Jurkat, Clone E6-1 (cell line): ENCODE data around the gene UNC5C.

Source experiments
- DNase-seq: peaks from one replicate; pipeline ENCODE4 v3.0.0-alpha.2; 2011; ENCODE audit warnings: low read depth, low spot score
- H3K4me3 ChIP-seq: 2 replicates; pipeline ENCODE4 v1.5.1; 2011; ENCODE audit warnings: mild to moderate bottlenecking, low read length, control low read depth, moderate library complexity

The UNC5C gene

DNA sequence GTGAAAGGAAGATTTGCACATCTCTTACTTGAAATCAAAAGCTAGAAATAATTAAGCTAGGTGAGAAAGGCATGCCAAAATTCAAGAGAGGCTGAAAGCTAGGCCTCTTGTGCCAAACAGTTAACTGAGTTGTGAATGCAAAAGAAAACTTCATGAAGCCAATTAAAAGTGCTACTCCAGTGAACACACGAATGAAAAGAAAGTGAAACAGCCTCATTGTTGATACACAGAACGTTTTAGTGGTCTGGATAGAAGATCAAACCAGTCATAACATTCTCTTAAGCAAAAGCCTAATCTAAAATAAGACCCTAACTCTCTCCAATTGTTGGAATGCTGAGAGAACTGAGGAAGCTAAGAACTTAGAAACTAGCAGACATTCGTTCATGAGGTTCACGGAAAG is 122.3 kb downstream of the UNC5C start:
- DNase-seq, result no peak
- H3K4me3 ChIP-seq, result no peak overlapping the region

DNA sequence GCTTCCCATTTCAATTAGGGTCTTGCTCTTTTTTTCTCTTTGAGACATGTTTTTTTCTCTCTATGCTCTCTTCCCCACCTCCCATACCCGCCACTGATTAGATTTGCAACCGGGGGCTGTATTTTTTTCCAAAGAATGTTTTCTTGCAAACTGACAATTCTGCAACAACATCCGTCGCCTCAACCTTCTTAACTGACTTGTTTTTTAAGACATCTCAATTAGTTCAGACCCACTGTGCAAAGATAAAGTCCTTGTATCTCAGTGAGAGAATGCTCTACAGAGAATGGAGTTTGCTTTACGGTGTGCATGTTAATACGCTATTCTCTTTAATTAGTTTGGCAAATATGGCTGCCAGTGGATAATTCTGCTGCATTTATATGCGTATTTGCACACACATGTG is 126.3 kb downstream of the UNC5C start:
- H3K4me3 ChIP-seq, result no peak overlapping the region
- DNase-seq, result no peak

DNA sequence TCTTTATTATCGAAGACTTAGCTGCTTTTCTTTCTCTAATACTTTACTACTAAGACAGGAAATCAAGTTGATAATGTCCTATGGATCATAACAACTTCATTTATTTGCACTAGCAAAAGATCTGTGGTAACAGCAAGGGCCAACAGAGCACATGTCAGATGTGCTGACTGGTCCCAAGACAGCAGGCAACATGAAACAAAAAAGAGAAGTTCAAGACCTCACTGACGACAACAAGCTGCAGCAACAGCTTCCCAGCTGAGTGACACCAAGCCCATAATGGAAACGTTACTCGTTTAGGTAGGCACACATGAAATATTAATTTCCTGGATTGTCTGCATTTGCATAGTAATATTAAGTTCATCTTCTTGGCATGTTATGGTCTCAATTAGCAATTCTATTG is 126.9 kb downstream of the UNC5C start:
- H3K4me3 ChIP-seq, result no peak overlapping the region
- DNase-seq, result no peak

DNA sequence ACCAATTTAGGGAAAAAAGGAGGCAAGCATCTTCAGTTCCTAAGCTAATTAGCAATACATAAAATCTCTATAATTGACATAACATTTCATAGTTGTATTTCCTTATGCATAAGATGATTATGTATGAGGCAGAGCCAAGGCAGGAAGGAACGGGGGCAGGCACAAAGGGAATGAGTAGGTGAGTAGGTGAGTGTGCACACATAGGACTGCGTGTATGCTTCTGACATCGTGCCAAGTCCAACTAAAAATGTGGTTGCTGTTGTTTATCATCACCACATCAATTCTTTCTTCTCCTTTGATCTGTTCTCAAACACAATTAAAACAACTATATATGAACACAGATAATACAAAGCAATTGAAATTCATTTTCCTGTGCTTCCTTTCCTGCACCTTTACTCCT is 131.2 kb downstream of the UNC5C start:
- no peak overlapping the region for H3K4me3 ChIP-seq
- peak; percentile 3 for DNase-seq

DNA sequence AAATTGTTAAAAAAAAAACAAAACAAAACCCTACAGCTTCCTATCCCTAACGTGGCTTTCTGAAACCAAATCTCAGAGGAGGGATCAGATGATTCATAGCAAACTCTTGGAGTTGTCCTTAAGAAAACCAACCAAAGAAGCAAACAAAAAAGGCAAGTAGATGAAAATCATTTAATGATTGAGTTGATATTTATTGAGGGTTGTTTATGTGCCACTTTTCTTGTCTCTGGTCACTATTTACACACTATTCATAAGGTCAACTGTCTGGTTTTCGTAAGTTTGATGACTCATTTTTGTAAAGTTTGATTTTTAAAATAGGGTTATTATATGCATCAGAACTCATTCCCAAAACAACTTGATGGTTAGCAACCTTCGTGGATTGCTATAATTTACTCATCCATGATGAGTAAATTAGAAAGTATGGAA is 133.4 kb downstream of the UNC5C start:
- no peak overlapping the region for H3K4me3 ChIP-seq
- no peak for DNase-seq

DNA sequence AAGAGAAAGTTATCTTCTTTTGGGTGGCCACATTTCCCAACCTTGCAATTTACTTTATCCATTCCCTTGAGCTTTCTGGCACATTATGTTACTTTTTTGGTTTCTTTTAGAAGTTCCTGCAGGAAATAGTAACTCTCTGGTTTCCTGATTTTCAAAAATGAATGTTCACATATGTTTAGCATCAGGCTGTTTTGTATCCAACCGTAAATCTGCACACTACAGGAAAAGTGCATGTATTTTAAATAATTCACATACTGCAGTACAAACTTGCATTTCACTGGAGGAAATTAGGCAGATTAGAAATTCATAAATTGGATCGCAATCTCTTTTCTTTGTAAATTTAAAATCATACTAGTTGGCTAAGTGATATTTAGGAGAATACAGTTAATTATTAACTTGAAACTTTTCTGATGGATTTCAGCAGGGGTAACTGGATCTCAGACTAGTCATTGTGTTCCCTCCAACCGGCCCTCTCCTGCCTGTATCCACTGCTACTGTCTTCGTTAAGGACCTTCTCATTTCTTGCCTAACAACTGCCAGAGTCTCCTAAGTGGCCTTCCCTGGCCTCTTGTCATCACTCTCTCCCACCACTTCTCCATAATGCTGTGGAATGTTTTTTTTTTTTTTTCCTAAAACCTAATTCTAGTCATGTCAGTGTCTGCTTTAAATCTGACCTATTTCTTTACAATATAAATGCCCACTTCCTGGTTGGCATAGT is 137.2 kb downstream of the UNC5C start:
- no peak for DNase-seq
- H3K4me3 ChIP-seq, result no peak overlapping the region

DNA sequence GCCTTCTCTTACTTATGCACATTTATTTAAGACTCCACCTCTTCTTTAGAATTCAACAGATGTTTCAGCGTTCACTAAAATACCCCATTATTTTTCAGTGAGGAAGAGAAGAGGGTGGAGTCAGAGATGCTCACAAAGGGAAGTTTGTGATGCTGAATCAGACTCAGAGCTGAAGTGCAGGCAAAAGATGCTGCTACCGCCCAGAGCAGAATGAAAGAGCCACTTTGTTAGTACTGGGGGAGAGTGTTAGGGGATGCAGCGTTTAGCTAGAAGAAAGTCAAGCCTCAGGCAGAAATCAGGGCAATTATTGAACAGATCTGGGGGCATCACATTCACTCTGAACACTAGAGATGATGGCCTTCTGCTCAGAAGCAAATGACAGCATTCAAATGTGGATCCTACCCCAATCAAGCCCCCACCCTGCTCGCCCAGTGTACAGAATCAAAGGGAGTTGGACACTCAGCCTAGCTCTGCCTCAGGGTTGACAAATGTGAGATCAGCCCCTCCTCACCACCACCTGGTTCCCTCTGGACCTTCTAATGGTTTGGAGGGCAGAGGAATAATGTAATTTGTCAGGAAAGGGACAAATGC is 138.3 kb downstream of the UNC5C start:
- no peak for DNase-seq
- no peak overlapping the region for H3K4me3 ChIP-seq

DNA sequence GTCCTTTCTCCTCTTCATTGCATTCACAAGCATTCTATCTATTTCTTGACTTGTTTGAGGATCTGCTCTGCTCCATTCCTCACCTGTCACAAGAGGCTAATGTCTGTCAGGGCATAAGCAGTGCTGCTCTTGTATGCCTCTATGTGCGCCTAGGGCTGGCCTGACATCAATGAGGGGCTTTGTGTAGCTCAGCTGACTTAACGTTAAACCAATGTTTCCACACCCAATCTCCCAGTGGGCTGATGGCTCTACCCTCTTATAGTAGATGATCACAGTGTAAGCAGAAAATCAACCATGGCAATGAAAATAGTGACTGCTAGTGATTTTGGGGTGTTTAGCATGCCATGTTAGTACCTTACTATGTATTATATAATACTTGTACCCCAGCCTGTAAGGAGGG is 139.0 kb downstream of the UNC5C start:
- no peak for DNase-seq
- no peak overlapping the region for H3K4me3 ChIP-seq

DNA sequence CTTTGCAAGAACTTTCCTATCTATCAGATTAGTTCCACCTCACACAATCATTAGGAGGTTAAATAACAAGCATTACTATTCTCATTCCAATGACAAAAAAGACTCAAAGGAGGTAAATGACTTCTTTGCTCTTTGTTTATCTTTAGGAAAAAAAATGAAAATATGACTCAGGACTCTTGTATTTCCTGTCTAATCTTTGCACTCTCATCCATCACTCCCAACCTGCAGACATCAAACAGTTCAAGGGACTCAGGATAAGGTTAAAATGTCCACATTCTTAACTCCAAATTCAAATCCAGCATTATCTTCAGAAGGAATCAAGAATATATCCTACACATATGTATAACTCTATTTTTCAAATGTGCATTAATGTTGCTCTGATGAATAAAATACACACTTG is 139.6 kb downstream of the UNC5C start:
- no peak for DNase-seq
- no peak overlapping the region for H3K4me3 ChIP-seq

DNA sequence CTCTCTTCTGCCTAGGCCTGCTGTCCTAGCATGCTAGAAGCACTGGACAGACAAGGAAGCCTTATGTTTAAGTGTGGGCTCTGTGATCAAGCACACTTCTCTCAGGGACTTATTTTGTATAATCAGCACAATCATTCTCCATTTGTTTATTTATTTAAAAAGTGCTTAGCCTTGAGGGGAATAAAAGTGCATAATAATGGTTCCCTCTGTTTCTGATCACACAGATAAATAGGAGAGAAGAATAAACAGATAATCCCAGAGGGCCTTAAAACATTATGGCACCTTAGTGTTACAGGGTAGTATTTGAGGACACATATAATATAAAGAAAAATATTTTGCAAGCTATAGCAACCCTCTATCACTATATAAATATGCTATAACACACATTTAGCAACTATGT is 146.5 kb downstream of the UNC5C start:
- no peak overlapping the region for H3K4me3 ChIP-seq
- DNase-seq, result no peak

DNA sequence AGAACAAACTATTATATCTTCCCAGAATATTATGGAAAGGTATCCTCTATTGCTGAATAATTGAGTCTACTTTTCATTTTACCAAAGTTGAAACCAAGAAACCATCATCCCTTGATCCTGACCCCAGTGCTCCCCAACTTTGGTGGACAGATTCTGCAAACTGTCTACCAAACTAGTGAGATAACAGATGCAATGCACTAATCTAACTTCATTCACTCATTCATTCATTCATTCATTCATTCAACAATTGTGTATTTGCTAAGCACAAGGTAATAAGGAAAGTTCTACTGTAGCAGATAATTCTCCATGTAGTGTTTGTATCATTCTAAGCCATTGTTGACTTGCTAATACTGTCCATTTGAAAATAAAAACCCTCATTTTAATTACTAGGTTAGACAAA is 150.6 kb downstream of the UNC5C start:
- DNase-seq, result no peak
- no peak overlapping the region for H3K4me3 ChIP-seq

DNA sequence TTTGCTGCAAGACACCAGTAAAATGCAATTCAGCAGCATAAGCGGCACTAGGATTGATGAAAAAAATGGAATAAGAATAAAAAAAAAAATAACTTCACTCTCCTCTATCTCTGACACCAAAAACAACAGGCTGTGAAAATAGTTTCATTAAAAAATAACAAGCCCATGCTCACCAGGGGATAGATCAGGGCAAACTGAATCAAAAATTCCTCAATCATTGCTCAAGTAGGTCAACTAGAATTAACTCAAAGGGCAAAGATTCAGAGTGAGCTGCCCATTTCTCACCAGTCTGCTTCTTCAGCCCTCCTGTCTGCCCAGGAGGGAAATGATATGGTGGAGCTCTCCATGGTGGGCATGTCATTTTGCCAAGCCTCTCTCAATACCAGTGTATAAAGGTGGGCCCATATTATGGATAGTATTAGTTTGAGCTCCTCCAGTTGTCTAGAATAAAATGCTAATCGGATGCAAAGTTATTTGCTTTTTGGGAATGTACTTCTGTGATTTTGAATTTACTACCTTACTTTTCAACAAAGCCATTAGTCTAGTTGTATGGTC is 153.9 kb downstream of the UNC5C start:
- DNase-seq, result no peak
- no peak overlapping the region for H3K4me3 ChIP-seq

DNA sequence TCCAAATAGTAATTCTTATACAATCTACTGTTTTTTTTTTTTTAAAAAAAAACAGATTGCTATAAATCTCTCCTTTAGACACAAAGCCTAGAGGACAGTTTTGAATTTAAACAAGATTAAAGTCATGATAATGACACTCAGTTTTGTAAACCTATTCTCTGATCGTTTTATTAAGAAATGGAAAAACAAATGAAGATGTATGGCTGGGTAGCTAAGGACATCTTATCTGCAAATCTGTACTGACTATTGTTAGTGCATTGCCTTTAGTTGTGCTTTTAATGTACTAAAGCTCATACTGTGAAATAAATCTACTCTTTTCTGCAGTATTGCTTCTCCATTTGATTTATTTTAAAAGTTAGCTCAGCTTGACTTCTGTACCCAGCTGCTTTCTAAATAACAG is 155.0 kb downstream of the UNC5C start:
- DNase-seq, result no peak
- no peak overlapping the region for H3K4me3 ChIP-seq

DNA sequence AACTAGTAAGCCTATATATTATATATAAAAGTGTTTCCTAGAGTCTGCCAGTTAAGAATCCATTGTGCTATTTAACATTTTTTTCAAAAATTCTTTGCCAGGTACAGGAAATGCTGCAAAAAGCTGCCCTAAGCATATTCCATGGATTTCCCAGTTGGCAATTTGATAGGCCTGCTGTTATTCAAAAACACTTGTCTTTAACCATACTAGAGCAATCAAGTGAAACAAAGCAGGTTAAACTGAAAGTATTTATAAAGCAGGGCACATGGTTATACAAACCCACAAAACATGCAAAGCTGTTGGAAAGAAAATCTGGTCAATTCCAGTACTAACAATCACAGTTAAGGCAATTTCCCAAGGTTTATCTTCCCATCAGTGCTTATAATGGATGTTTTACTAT is 159.9 kb downstream of the UNC5C start:
- no peak for DNase-seq

DNA sequence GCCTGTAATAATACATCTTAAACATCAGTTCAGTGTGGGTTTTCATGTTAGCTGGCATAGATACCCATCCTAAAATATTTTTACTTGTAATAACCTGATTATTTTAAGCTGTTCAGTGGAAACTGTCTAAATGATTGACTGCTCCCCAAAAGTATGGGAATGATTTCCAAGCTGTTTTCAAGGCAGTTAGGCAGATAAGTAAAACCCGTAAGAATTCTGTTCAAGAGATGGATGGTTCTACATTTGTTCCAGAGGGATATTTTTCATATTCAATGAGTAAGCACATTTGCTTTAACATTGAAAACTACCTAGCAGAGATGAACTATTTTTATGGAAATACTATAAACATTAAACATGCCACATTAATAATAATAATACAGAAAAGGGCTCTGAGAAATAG is 161.1 kb downstream of the UNC5C start:
- no peak for DNase-seq
- H3K4me3 ChIP-seq, result no peak overlapping the region

More for the DNA sequence above, 159.9 kb downstream of the UNC5C start:
- no peak overlapping the region for H3K4me3 ChIP-seq

DNA sequence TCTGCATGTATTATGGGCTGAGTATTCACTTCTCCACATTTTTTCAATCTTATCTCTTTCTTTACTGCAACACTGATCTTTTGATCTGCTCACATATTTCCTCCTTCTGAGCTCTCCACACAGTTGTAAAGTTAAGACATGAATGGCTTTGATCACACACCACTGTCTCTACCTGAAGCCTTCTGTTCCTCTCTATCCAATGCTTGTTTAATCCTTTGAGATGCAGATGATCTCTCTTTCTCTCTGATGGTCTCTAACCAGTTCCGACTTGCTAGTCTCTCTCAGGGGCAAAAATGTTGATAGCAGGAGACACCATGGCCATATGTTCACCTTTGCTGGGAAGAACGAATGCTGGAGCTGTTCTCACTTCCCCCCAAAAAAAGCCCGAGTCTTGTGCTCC is 162.4 kb downstream of the UNC5C start:
- peak; percentile 8 for DNase-seq
- no peak overlapping the region for H3K4me3 ChIP-seq

DNA sequence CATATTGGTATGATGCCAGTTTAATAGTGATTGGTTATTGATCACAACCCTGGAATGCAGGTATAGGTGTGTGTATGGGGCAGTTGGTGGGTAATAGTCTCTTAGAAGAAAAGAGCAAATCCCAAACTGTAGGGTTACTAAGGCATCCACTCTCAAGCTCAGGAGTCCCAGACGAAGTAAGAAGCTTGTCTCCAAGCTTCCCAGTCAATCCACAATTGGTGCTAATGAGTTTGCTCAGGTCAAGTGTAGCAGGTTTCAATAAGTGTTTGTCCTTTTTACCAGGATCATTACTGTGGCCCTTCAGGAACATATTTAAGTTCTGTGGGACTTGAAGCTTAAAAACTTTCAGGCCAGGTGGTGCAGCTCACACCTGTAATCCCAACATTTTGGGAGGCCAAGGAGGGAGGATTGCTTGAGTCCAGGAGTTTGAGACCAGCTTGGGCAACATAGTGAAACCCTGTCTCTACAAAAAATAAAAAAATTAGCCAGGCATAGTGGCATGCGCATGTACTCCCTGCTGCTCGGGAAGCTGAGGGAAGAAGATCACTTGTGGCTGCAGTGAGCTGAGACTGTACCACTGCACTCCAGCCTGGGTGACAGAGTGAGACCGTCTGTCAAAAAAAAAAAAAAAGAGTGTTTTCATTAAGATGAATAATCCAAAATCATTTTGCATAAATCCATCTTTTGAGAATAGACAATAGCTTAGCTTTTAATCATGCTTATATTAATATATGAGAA is 166.8 kb downstream of the UNC5C start:
- DNase-seq, result no peak

DNA sequence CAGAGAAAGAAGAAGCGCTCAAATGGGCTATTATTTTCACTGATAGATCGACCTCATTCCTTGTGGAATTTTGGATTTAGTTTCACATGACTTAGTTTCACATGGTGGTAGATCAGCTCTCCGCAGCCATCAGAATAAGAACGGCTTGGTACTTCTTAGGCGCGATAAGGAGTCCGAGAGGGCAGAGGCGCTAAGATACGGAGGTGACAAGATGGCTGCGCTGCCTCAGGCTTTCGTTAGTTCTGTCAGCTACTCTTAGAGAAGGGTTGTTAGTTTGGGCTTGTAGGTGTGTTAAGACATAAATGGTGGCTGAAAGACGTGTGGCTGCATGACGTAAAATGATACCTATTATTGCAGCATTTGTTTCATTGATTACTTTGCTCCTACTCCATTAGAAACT is 169.1 kb downstream of the UNC5C start:
- DNase-seq, result no peak
- H3K4me3 ChIP-seq, result no peak overlapping the region

More for the DNA sequence above, 166.8 kb downstream of the UNC5C start:
- H3K4me3 ChIP-seq, result no peak overlapping the region

DNA sequence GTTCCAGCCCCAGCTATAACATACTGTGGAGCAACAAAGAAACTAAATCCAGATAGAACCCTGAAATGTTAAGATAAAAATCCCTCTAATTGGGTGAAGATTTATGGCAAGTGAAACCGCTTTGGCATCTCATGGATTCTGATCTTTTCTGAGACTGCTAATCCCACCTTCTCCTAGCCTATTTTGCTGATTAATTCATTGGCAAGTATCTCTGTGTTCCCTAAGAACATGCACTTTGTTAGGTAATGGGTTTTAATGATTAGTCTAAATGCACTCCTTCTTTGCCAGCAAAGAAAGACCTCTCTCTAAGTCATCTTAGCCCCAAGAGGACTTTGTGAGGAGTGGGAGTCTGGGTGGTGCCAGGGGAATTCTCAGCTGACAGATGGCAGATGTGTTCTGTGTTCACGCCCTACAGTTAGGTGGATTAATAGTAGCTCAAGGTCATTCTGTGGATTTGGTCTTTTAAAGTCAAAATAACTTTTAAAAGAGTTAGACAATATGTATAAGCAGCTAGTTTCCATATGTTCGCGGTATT is 171.3 kb downstream of the UNC5C start:
- no peak for DNase-seq
- no peak overlapping the region for H3K4me3 ChIP-seq
